ENCODE results near the gene BCL2L13.

The BCL2L13 gene

DNA sequence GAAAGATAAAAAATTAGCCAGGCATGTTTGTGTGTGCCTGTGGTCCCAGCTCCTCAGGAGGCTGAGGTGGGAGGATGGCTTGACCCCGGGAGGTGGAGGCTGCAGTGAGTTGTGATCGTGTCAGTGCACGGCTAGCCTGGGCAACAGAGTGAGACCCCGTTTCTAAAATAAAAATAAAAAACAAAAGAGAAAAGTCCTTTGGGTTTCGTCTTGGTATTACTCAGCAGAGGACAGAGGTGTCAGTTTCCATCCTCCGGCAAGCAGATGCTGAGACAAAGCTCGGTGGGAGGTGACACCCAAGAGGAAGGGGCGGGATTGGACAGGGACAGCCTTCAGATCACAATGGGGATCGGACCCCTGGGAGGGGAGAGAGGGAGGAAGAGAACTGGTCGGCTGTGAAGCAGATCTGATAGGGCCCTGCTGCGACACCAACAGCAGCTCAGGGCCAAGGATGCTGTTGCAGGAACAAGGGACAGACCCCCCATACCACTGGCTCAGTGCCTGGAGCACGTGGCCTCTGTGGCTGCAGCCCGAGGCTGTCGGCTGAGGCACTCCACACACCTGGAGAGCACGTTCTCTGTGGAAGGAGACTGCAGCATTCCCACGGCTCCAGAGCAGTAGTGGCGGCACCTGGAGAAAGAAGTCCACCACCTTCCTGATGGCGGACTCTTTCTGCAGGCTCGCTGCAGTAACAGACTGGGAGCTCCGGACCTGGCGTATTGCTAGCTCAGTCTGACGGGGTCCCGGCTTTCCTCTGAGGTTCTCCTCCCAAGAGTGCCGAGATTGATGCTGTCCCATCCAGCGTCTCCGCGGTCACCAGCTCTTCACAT, 140.9 kb downstream of the BCL2L13 start:
- no peak for DNase-seq (ENCODE audit: low read depth, low spot score)

DNA sequence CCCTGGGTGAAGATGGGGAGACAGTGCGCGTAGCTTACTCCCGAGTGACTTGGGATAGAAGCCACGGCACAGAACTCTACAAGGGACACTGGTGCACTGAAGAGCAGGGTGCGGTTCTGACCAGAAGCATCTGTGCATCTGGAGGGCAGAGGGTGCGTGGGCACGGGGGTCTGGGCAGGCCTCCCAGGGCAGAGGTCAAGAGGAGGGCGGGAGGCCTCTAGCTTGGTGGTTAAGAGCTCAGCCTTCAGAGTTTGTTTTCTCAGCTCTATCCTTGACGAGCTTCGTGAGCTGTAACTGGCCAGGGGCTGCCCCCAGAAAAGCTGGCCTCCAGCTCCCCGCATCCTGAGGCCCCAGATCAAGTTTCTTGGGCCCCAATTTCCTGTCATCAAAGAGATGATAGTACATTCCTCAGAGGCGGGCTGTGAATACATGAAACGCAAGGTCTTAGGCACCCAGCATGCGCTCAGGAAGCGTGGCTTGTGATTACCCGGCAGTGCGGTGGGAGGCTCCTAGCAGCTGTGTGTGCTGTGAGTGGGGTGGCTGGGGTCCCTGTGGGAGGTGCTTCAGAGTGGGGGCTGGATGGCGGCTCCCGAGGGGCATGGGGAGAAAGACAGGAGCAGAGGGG, 141.7 kb downstream of the BCL2L13 start:
- no peak for DNase-seq (ENCODE audit: low read depth, low spot score)

Measured in activated naive CD8-positive, alpha-beta T cell treated with anti-CD3 and anti-CD28 coated beads, Interleukin-2, amount 50 U/mL, for 16 hours (primary cell).